ENCODE results near the gene PIP5K1A.
A peak's percentile ranks its signal among the peaks of the same experiment; 100 is the strongest.
"Not testable (repeated sequence)": the region's sequence is repeated elsewhere in the genome, so short reads cannot be mapped to it uniquely, and the experiment has no call there.

The PIP5K1A gene

GRCh38 chr1:151187205-151187604, 11.1 kb upstream of the PIP5K1A start:
- WGBS, result no CpG with 5 or more reads among the region's 1 CpG
- Histone ChIP-seq H3K9ac (ENCODE audit: low read length) (no peak overlapping the region), H2AFZ (ENCODE audit: low read depth, low read length) (no peak overlapping the region), H3K27me3 (ENCODE audit: control insufficient read depth in 1 of 2, insufficient read depth in 1 of 2, low read length in 2 of 2) (no peaks in the 10 kb centered on the region), H4K8ac (ENCODE audit: low read length) (no peak overlapping the region), H3K4me3 (ENCODE audit: insufficient read depth in 1 of 2, low read depth in 1 of 2, low read length in 2 of 2) (no peak overlapping the region), H2BK5ac (ENCODE audit: low read depth, low read length, poor library complexity, severe bottlenecking) (no peak overlapping the region), H3K9me3 (ENCODE audit: control insufficient read depth, low read length) (no peaks in the 10 kb centered on the region), H3K4me2 (ENCODE audit: low read length, poor library complexity, severe bottlenecking) (no peak overlapping the region), H3K4me1 (ENCODE audit: control insufficient read depth, insufficient read depth, low read depth, low read length) (peaks cover 1% of the 10 kb centered on the region), H3K36me3 (ENCODE audit: control insufficient read depth in 1 of 2, insufficient read depth in 2 of 2, low read depth in 1 of 2, low read length in 2 of 2) (peaks cover 19 to 35% of the 10 kb centered on the region in 2 experiments), H3K27ac (ENCODE audit: low read length, poor library complexity, severe bottlenecking) (no peak overlapping the region), H3K18ac (ENCODE audit: low read depth in 1 of 2, low read length in 2 of 2) (no peak overlapping the region), H2BK120ac (ENCODE audit: low read depth, low read length) (no peak overlapping the region), H3K23ac (ENCODE audit: low read length in 2 of 2) (no peak overlapping the region), H2BK12ac (ENCODE audit: low read length in 2 of 2) (no peak overlapping the region), H3K79me1 (replicated peaks; ENCODE audit: low read length, poor library complexity, severe bottlenecking) (peaks cover 25% of the 10 kb centered on the region), H2BK15ac (ENCODE audit: low read depth, poor library complexity, severe bottlenecking) (no peak overlapping the region), H4K91ac (ENCODE audit: low read length) (no peak overlapping the region), H2AK5ac (ENCODE audit: low read length, severe bottlenecking) (no peak overlapping the region), H3K4ac (ENCODE audit: low read depth in 1 of 2, low read length in 2 of 2) (no peak overlapping the region), H3K14ac (ENCODE audit: low read length in 2 of 2) (no peak overlapping the region)
- no peak for DNase-seq

GRCh38 chr1:151188667-151189066, 9.7 kb upstream of the PIP5K1A start:
- WGBS, result 93% methylated on average over 8 of the region's 8 CpGs

GRCh38 chr1:151189637-151190445, 8.5 kb upstream of the PIP5K1A start, which contains the start of gene VPS72:
Gene VPS72 (minus strand): TSS chr1:151190197. CDS start chr1:151190121, 76 bp downstream.
- no peak within 1 kb of the TSS for H2AK5ac ChIP-seq (ENCODE audit: low read length, severe bottlenecking)
- peak within 1 kb of the TSS; percentile 66 for H2BK15ac ChIP-seq (ENCODE audit: low read depth, poor library complexity, severe bottlenecking)
- H3K23ac ChIP-seq (ENCODE audit: low read length in 2 of 2), result no peak within 1 kb of the TSS
- peak within 1 kb of the TSS; percentile 75 to 90 for H3K4me3 ChIP-seq (ENCODE audit: insufficient read depth in 1 of 2, low read depth in 1 of 2, low read length in 2 of 2)
- no peaks in the 10 kb centered on the region for H3K27me3 ChIP-seq (ENCODE audit: control insufficient read depth in 1 of 2, insufficient read depth in 1 of 2, low read length in 2 of 2)
- H2BK120ac ChIP-seq (ENCODE audit: low read depth, low read length), result no peak within 1 kb of the TSS
- H3K4me1 ChIP-seq (ENCODE audit: control insufficient read depth, insufficient read depth, low read depth, low read length), result peaks cover 1% of the 10 kb centered on the region
- H3K4ac ChIP-seq (ENCODE audit: low read depth in 1 of 2, low read length in 2 of 2), result peak within 1 kb of the TSS; percentile 46 to 49
- WGBS, result under 1% methylated on average over 37 of the region's 42 CpGs
- H3K9me3 ChIP-seq (ENCODE audit: control insufficient read depth, low read length), result no peaks in the 10 kb centered on the region
- peak within 1 kb of the TSS; percentile 43 for H2AFZ ChIP-seq (ENCODE audit: low read depth, low read length)
- H3K9ac ChIP-seq (ENCODE audit: low read length), result peak within 1 kb of the TSS; percentile 90
- H3K27ac ChIP-seq (ENCODE audit: low read length, poor library complexity, severe bottlenecking), result peak within 1 kb of the TSS; percentile 90
- peaks cover 21% of the 10 kb centered on the region for H3K79me1 ChIP-seq (replicated peaks; ENCODE audit: low read length, poor library complexity, severe bottlenecking)
- peak within 1 kb of the TSS; percentile 92 for H2BK5ac ChIP-seq (ENCODE audit: low read depth, low read length, poor library complexity, severe bottlenecking)
- H4K91ac ChIP-seq (ENCODE audit: low read length), result peak within 1 kb of the TSS; percentile 85
- peak within 1 kb of the TSS; percentile 87 for H3K4me2 ChIP-seq (ENCODE audit: low read length, poor library complexity, severe bottlenecking)
- DNase-seq, result peak; percentile 92
- H3K36me3 ChIP-seq (ENCODE audit: control insufficient read depth in 1 of 2, insufficient read depth in 2 of 2, low read depth in 1 of 2, low read length in 2 of 2), result peaks cover 8 to 11% of the 10 kb centered on the region in 2 experiments
- no peak within 1 kb of the TSS for H3K14ac ChIP-seq (ENCODE audit: low read length in 2 of 2)
- peak within 1 kb of the TSS; percentile 95 for H4K8ac ChIP-seq (ENCODE audit: low read length)
- H3K18ac ChIP-seq (ENCODE audit: low read depth in 1 of 2, low read length in 2 of 2), result peak within 1 kb of the TSS; percentile 72 to 75
- H2BK12ac ChIP-seq (ENCODE audit: low read length in 2 of 2), result no peak within 1 kb of the TSS

More at GRCh38 chr1:151188667-151189066, 9.7 kb upstream of the PIP5K1A start:
- H2BK12ac ChIP-seq (ENCODE audit: low read length in 2 of 2); H2AK5ac ChIP-seq (ENCODE audit: low read length, severe bottlenecking); H3K4me1 ChIP-seq (ENCODE audit: control insufficient read depth, insufficient read depth, low read depth, low read length); H4K8ac ChIP-seq (ENCODE audit: low read length); H2BK120ac ChIP-seq (ENCODE audit: low read depth, low read length); H3K27ac ChIP-seq (ENCODE audit: low read length, poor library complexity, severe bottlenecking); H3K27me3 ChIP-seq (ENCODE audit: control insufficient read depth in 1 of 2, insufficient read depth in 1 of 2, low read length in 2 of 2); H3K14ac ChIP-seq (ENCODE audit: low read length in 2 of 2); H3K23ac ChIP-seq (ENCODE audit: low read length in 2 of 2); H2AFZ ChIP-seq (ENCODE audit: low read depth, low read length); H2BK15ac ChIP-seq (ENCODE audit: low read depth, poor library complexity, severe bottlenecking); H2BK5ac ChIP-seq (ENCODE audit: low read depth, low read length, poor library complexity, severe bottlenecking); H3K18ac ChIP-seq (ENCODE audit: low read depth in 1 of 2, low read length in 2 of 2); H3K4ac ChIP-seq (ENCODE audit: low read depth in 1 of 2, low read length in 2 of 2); H4K91ac ChIP-seq (ENCODE audit: low read length); DNase-seq; H3K9me3 ChIP-seq (ENCODE audit: control insufficient read depth, low read length): not testable (repeated sequence)
- peaks cover 12 to 23% of the 10 kb centered on the region in 2 experiments for H3K36me3 ChIP-seq (ENCODE audit: control insufficient read depth in 1 of 2, insufficient read depth in 2 of 2, low read depth in 1 of 2, low read length in 2 of 2)
- H3K79me1 ChIP-seq (replicated peaks; ENCODE audit: low read length, poor library complexity, severe bottlenecking), result peaks cover 23% of the 10 kb centered on the region
- H3K4me2 ChIP-seq (ENCODE audit: low read length, poor library complexity, severe bottlenecking), result peak overlapping the region; percentile 87
- H3K4me3 ChIP-seq (ENCODE audit: insufficient read depth in 1 of 2, low read depth in 1 of 2, low read length in 2 of 2), result peak overlapping the region in 1 of 2 experiments; percentile 90
- peak overlapping the region; percentile 90 for H3K9ac ChIP-seq (ENCODE audit: low read length)

GRCh38 chr1:151192047-151192446, 6.3 kb upstream of the PIP5K1A start:
- Histone ChIP-seq H3K23ac (ENCODE audit: low read length in 2 of 2) (no peak overlapping the region), H2AK5ac (ENCODE audit: low read length, severe bottlenecking) (no peak overlapping the region), H3K14ac (ENCODE audit: low read length in 2 of 2) (no peak overlapping the region), H3K4me3 (ENCODE audit: insufficient read depth in 1 of 2, low read depth in 1 of 2, low read length in 2 of 2) (no peak overlapping the region), H3K4me1 (ENCODE audit: control insufficient read depth, insufficient read depth, low read depth, low read length) (peaks cover 4% of the 10 kb centered on the region), H3K27ac (ENCODE audit: low read length, poor library complexity, severe bottlenecking) (no peak overlapping the region), H3K9me3 (ENCODE audit: control insufficient read depth, low read length) (no peaks in the 10 kb centered on the region), H4K8ac (ENCODE audit: low read length) (no peak overlapping the region), H2BK5ac (ENCODE audit: low read depth, low read length, poor library complexity, severe bottlenecking) (no peak overlapping the region), H3K18ac (ENCODE audit: low read depth in 1 of 2, low read length in 2 of 2) (no peak overlapping the region), H2BK12ac (ENCODE audit: low read length in 2 of 2) (no peak overlapping the region), H3K4me2 (ENCODE audit: low read length, poor library complexity, severe bottlenecking) (no peak overlapping the region), H3K4ac (ENCODE audit: low read depth in 1 of 2, low read length in 2 of 2) (no peak overlapping the region), H3K36me3 (ENCODE audit: control insufficient read depth in 1 of 2, insufficient read depth in 2 of 2, low read depth in 1 of 2, low read length in 2 of 2) (no peaks in the 10 kb centered on the region), H2BK15ac (ENCODE audit: low read depth, poor library complexity, severe bottlenecking) (no peak overlapping the region), H2AFZ (ENCODE audit: low read depth, low read length) (peak overlapping the region; percentile 18), H3K9ac (ENCODE audit: low read length) (no peak overlapping the region), H3K79me1 (replicated peaks; ENCODE audit: low read length, poor library complexity, severe bottlenecking) (peaks cover 9% of the 10 kb centered on the region), H3K27me3 (ENCODE audit: control insufficient read depth in 1 of 2, insufficient read depth in 1 of 2, low read length in 2 of 2) (no peaks in the 10 kb centered on the region), H2BK120ac (ENCODE audit: low read depth, low read length) (no peak overlapping the region), H4K91ac (ENCODE audit: low read length) (no peak overlapping the region)
- 79% methylated on average over 6 of the region's 7 CpGs for WGBS
- DNase-seq, result no peak
